ENCODE results near the gene DMXL2.
"Not testable (repeated sequence)": the region's sequence is repeated elsewhere in the genome, so short reads cannot be mapped to it uniquely, and the experiment has no call there.

Gene DMXL2

GRCh38 chr15:51622604-51623370 lies at the start of gene DMXL2:
TSS of gene DMXL2 (minus strand) at chr15:51622771. CDS start at chr15:51622545, 226 bp downstream.
- DNase-seq, result peak; percentile 70

- no peak for DNase-seq
Observed at GRCh38 chr15:51672155-51672687, 49.6 kb upstream of the DMXL2 start.

DNA sequence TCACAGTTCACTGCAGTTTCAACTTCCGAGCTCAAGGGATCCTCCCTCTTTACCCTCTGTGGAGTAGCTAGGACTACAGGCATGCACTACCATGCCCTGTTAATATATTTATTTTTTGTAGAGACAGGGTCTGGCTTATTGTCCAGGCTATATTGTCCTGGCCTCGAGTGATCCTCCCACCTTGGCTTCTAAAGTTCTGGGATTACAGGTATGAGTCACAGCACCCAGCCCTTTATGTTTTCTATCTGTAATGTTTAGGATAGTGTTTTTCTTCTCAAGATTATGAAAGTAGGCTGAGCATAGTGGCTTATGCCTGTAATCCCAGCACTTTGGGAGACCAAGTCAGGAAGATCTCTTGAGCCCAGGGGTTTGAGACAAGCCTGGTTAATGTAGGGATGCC lies 46.8 kb upstream of the DMXL2 start:
- no peak for DNase-seq

- DNase-seq, result no peak
Observed at GRCh38 chr15:51668446-51668845, 45.9 kb upstream of the DMXL2 start.

- no peak for DNase-seq
Observed at GRCh38 chr15:51667478-51667877, 44.9 kb upstream of the DMXL2 start.

DNA sequence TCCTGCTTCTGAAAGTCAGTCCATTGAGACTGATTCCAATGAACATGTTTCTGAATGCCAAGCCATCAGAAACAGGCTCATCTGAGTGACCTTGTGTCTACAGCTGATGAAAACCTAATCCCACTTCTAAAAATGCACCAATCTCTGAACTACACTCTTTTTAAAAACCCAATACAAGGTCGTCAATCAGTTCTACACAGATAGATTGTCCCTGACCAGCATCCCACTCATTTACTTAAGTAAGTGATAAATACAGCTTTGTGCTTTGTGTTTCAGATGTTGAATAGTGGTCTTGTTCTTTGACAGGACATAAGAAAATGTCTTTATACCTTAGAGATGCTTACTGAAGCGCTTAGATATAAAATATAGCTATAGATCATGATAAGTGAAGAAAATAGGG lies 38.5 kb upstream of the DMXL2 start:
- DNase-seq, result no peak

DNA sequence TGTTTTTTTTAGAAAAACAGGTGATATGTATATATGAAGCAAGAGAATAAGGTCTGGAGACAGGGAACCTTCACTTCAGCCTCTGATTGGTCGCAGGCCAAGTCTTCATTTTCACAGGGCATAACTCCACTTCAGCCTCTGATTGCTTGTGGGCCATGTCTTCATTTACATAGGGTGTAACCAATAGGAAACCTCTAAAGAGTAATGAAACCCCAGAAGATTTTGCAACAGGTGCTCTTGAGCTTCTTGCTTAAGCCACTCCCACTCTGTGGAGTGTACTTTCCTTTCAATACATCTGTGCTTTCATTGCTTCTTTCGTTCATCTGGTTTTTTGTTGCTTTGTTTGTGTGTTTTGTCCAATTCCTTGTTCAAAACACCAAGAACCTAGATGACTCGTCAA lies 36.1 kb upstream of the DMXL2 start:
- no peak for DNase-seq

GRCh38 chr15:51655401-51656057 lies 33.0 kb upstream of the DMXL2 start:
- not testable (repeated sequence) for DNase-seq

- DNase-seq, result no peak
Observed at GRCh38 chr15:51652084-51652668, 29.6 kb upstream of the DMXL2 start.

DNA sequence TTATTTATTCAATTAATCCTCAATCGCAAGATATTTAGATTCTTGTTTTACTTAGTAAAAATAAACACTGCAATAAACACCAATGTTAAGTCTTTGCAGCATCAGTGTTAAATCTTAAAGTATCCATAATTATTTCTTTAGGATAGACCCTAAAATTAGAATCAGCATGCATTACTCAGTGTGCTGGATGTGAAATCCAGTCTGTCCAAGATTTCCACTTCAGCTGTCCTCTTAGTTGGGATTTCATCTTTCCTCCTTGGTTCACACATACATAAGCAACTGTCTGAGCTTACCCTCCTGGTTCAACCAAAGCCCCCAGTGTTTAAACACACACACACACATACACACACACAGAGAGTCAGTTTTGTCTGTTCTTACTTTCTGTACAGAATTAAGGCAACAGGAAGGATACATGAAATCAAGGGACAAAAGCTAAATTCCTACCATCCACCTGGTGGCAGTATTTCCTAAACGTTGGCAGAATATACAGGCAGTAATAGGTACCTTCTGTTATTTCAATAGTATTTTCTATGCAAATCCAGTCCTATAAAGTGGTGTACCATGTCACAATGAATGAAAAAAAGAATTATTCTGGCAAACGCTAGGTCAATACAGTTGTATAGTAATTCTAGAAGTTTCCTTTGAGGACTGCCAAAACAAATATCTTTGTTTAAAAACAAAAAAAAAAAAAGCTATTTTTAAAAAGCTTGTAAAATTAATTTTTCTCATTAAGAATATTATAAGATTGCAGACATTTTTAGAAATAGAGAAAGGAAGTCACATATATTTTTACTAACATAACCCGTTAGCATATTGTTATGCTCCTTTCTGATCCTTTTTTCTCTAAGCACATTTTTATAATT lies 27.3 kb upstream of the DMXL2 start:
- DNase-seq, result peak; percentile 25

GRCh38 chr15:51648643-51649042 lies 26.1 kb upstream of the DMXL2 start:
- DNase-seq, result not testable (repeated sequence)

- not testable (repeated sequence) for DNase-seq
Observed at GRCh38 chr15:51648101-51648500, 25.5 kb upstream of the DMXL2 start.

- DNase-seq, result no peak
Observed at GRCh38 chr15:51647128-51647562, 24.6 kb upstream of the DMXL2 start.

GRCh38 chr15:51642696-51643095 lies 20.1 kb upstream of the DMXL2 start:
- DNase-seq, result no peak

- no peak for DNase-seq
Observed at GRCh38 chr15:51641490-51642130, 19.0 kb upstream of the DMXL2 start.

DNA sequence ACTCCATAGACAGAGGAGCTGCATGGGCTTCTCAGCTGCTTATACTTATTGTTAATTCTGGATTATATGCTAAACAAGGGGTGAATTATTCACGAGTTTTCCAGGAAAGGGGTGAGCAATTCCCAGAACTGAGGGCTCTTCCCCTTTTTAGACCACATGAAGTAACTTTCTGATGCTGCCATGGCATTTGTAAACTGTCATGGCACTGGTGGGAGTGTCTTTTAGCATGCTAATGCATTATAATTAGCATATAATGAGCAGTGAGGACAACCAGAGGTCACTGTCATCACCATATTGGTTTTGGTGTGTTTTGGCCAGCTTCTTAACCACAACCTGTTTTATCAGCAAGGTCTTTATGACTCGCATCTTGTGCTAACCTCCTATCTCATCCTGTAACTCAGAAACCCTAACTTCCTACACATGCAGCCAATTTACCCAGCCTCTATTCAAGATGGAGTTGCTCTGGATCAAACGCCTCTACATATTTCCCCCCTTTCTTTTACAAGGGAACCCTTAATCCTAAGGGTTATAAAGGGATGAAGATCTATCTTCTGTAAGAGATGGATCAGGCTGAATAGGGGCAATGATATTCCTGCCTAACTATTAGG lies 12.1 kb upstream of the DMXL2 start:
- no peak for DNase-seq

- DNase-seq, result no peak
Observed at GRCh38 chr15:51629612-51630011, 7.0 kb upstream of the DMXL2 start.

DNA sequence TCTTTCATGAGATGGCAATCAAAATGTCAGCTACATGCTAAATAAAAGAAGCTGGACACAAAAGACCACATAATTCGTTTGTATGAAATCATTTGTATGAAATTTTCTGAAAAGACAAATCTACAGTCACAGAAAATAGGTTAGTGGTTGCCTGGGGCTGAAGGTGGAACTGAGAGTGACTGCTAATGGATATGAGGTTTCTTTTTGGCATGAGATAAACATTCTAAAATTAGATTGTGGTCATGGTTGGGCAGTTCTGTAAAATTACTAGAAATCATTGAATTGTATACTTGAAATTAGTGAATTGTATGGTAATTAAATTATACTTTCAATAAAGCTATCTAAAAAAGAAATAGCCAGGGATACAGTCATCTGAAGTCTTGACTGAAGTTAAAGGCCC lies 2.7 kb upstream of the DMXL2 start:
- DNase-seq, result no peak

DNA sequence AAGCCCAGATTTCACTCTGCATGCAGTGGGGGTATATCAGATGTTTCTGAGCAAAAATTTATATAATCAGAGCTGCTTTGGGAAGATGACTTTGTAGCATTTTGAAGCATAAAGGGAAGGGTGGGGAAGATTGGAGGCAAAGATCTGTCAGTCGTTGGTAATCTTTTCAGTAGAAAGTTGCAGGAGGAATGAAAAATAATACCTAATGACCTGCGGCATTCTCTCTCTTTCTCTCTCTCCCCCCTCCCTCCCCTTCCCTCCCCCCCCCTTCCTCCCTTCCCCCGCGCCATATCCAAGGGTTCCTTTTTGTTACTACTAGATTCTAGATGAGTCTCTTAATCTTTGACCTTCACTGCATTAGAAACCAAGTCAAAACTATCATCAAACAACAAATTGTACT lies 1.5 kb upstream of the DMXL2 start:
- DNase-seq, result no peak

- no peak for DNase-seq
Observed at GRCh38 chr15:51623386-51623938, 891 bp upstream of the DMXL2 start.

GRCh38 chr15:51621936-51622603 lies 501 bp downstream of the DMXL2 start:
- DNase-seq, result no peak

All from NCI-H1105 (cell line).